Hematopoietic multipotent progenitor cell (in vitro differentiated cells): Measurements from ENCODE around the gene CFDP1. TPM values are rescaled to one million over a fixed set of nuclear protein-coding genes. Genes with fewer than 3 reads are reported as not detected.

Experiments
- DNase-seq, 3 donors: peaks; one replicate each; pipeline ENCODE4 v3.0.0-alpha.2; 2011 to 2015; ENCODE audit warnings: low read depth in 2 of 3, low spot score in 2 of 3
- total RNA-seq: library from RNA; depleted of rRNA; stranded (reverse); fragments of >200 nt; gene quantifications from one replicate; pipeline ENCODE4 v1.2.3, GENCODE V29; 2012

The CFDP1 gene
- total RNA-seq, 1 donor, result 10.8 TPM

- DNase-seq, result no peak
Measured at GRCh38 chr16:75377729-75378386, 55.4 kb downstream of the CFDP1 start.

GRCh38 chr16:75376475-75377161 is 56.7 kb downstream of the CFDP1 start:
- no peak for DNase-seq

- no peak for DNase-seq
Measured at GRCh38 chr16:75374388-75374787, 58.9 kb downstream of the CFDP1 start.

GRCh38 chr16:75372236-75372856 is 61.0 kb downstream of the CFDP1 start:
- DNase-seq, result no peak

- no peak for DNase-seq
Measured at GRCh38 chr16:75371171-75371570, 62.1 kb downstream of the CFDP1 start.

- DNase-seq, result no peak
Measured at GRCh38 chr16:75364286-75364791, 69.0 kb downstream of the CFDP1 start.

GRCh38 chr16:75362846-75363245 is 70.5 kb downstream of the CFDP1 start:
- DNase-seq, result no peak

GRCh38 chr16:75361936-75362335 is 71.4 kb downstream of the CFDP1 start:
- DNase-seq, result no peak

GRCh38 chr16:75354170-75354569 is 79.1 kb downstream of the CFDP1 start:
- no peak for DNase-seq

GRCh38 chr16:75351183-75351582 is 82.1 kb downstream of the CFDP1 start:
- DNase-seq, result no peak

- no peak for DNase-seq
Measured at GRCh38 chr16:75345711-75346110, 87.6 kb downstream of the CFDP1 start.

GRCh38 chr16:75343941-75344340 is 89.4 kb downstream of the CFDP1 start:
- DNase-seq, result no peak

GRCh38 chr16:75343286-75343685 is 90.0 kb downstream of the CFDP1 start:
- no peak for DNase-seq

GRCh38 chr16:75342308-75342811 is 90.9 kb downstream of the CFDP1 start:
- no peak for DNase-seq

- no peak for DNase-seq
Measured at GRCh38 chr16:75341564-75342307, 91.6 kb downstream of the CFDP1 start.

GRCh38 chr16:75340741-75341491 is 92.4 kb downstream of the CFDP1 start:
- DNase-seq, result no peak

GRCh38 chr16:75337430-75337829 is 95.9 kb downstream of the CFDP1 start:
- DNase-seq, result no peak

- DNase-seq, result no peak
Measured at GRCh38 chr16:75336521-75336920, 96.8 kb downstream of the CFDP1 start.

- DNase-seq, result peak in 2 of 3 donors; percentile 47 to 83
Measured at GRCh38 chr16:75333721-75334163, 99.6 kb downstream of the CFDP1 start.

- DNase-seq, result no peak
Measured at GRCh38 chr16:75329943-75330342, 103.4 kb downstream of the CFDP1 start.
